ENCODE measurements around the gene ITGA1.

DNA sequence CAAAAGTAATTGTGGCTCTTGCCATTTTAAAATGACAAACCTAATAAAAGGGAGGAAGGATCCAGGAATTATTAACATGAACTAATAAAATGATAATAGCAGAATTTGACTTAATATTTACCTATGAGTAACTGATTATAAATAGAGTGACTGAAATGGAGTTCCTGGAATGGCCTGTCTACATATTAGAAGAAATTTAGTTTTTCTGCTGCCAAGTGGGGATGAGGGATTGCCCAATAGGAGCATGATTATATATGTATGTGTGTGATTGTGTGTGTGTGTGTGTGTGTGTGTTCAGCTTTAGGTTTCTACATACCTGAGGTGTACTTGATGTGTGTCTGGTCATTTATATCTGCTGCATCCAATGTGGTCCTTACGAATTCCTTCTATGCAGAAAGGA is 36.6 kb upstream of the ITGA1 start:
- TF ChIP-seq, protein P1, sequence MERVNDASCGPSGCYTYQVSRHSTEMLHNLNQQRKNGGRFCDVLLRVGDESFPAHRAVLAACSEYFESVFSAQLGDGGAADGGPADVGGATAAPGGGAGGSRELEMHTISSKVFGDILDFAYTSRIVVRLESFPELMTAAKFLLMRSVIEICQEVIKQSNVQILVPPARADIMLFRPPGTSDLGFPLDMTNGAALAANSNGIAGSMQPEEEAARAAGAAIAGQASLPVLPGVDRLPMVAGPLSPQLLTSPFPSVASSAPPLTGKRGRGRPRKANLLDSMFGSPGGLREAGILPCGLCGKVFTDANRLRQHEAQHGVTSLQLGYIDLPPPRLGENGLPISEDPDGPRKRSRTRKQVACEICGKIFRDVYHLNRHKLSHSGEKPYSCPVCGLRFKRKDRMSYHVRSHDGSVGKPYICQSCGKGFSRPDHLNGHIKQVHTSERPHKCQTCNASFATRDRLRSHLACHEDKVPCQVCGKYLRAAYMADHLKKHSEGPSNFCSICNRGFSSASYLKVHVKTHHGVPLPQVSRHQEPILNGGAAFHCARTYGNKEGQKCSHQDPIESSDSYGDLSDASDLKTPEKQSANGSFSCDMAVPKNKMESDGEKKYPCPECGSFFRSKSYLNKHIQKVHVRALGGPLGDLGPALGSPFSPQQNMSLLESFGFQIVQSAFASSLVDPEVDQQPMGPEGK (CRISPR knock-in tag; IDR thresholded peaks at IDR 0.05; ENCODE audit: borderline replicate concordance) = no peak
- TF ChIP-seq ARNTL (CRISPR knock-in tag; IDR thresholded peaks at IDR 0.05; ENCODE audit: borderline replicate concordance, low read depth) (no peak), ZNF8 (CRISPR knock-in tag; IDR thresholded peaks at IDR 0.05) (no peak), TOX (CRISPR knock-in tag; IDR thresholded peaks at IDR 0.05; ENCODE audit: borderline replicate concordance) (no peak), SNAI2 (CRISPR knock-in tag; IDR thresholded peaks at IDR 0.05) (no peak), ESRRG (CRISPR knock-in tag; IDR thresholded peaks at IDR 0.05) (no peak)
- TF ChIP-seq, protein P2, sequence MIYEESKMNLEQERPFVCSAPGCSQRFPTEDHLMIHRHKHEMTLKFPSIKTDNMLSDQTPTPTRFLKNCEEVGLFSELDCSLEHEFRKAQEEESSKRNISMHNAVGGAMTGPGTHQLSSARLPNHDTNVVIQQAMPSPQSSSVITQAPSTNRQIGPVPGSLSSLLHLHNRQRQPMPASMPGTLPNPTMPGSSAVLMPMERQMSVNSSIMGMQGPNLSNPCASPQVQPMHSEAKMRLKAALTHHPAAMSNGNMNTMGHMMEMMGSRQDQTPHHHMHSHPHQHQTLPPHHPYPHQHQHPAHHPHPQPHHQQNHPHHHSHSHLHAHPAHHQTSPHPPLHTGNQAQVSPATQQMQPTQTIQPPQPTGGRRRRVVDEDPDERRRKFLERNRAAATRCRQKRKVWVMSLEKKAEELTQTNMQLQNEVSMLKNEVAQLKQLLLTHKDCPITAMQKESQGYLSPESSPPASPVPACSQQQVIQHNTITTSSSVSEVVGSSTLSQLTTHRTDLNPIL (CRISPR knock-in tag; IDR thresholded peaks at IDR 0.05; ENCODE audit: low read depth) = no peak

All from SK-N-SH treated with all-trans-retinoic acid at 6 μM for 48 hours (cell line).